Body of pancreas (tissue), 4 donors: Measurements from ENCODE around the gene HEBP1. TPM values are rescaled to one million over a fixed set of nuclear protein-coding genes. Genes with fewer than 3 reads are reported as not detected.
A peak's percentile ranks its signal among the peaks of the same experiment; 100 is the strongest.

Experiments
- ATAC-seq: fragments of 150-250 bp; one replicate; pipeline ENCODE4 v1.9.1; 2016
- DNase-seq, 4 donors: peaks; one replicate each; pipeline ENCODE4 v3.0.0-alpha.2; 2019
- H3K27ac ChIP-seq, 4 donors: fragments of 200-600 bp; sonication (generic); 1 replicate in 3 of 4; 2 replicates in 1 of 4; pipeline versions ENCODE4 v1.5.1 to v1.6.1; 2016 to 2019; ENCODE audit warnings: mild to moderate bottlenecking in 1 of 4, mixed read lengths in 1 of 4, moderate library complexity in 1 of 4
- H3K27me3 ChIP-seq, 2 donors: fragments of 200-600 bp; sonication (generic); one replicate each; pipeline ENCODE4 v1.6.0; 2016; ENCODE audit warnings: mild to moderate bottlenecking in 1 of 2
- H3K36me3 ChIP-seq, 2 donors: fragments of 200-600 bp; sonication (generic); replicated peaks in 1 of 2; 2 replicates each; pipeline ENCODE4 v1.5.1; 2016; ENCODE audit warnings: low read depth in 2 of 2; ENCODE audit not compliant: insufficient read depth in 1 of 2
- H3K4me1 ChIP-seq: fragments of 200-600 bp; sonication (generic); one replicate; pipeline ENCODE4 v1.6.0; 2016
- H3K4me3 ChIP-seq, 2 donors: fragments of 200-600 bp; sonication (generic); 1 replicate in 1 of 2; 2 replicates in 1 of 2; pipeline ENCODE4 v1.5.1; 2016 to 2019
- H3K9me3 ChIP-seq, 3 donors: fragments of 200-600 bp; sonication (generic); 1 replicate in 2 of 3; 2 replicates in 1 of 3; pipeline ENCODE4 v1.5.1; 2016
- CTCF ChIP-seq, 7 experiments: fragments of 450-650 bp in 4 of 7; fragments of 200-600 bp in 3 of 7; sonication (generic) in 3 of 7; IDR thresholded peaks; one replicate each; pipeline ENCODE4 v1.5.1; 2016 to 2019; ENCODE audit warnings: antibody characterized with exemption in 7 of 7
- POLR2A ChIP-seq, 3 donors: fragments of 450-650 bp; IDR thresholded peaks; one replicate each; pipeline ENCODE4 v1.6.1; 2016; ENCODE audit warnings: antibody characterized with exemption in 3 of 3, mild to moderate bottlenecking in 2 of 3
- WGBS, 2 donors: methylation state at CpG; one replicate each; pipeline ENCODE4 v1.1.5; 2017; 5-methylcytosine and 5-hydroxymethylcytosine counted together
- intact Hi-C: fragments of 100-400 bp; cut with DNase I; formaldehyde crosslinking; loops from one replicate; pipeline ENCODE4 v1.15.1; 2023
- total RNA-seq, 2 donors: library from RNA; depleted of rRNA; stranded (reverse); fragments of >200 nt; gene quantifications; one replicate each; pipeline ENCODE4 v1.1.0, GENCODE V29; 2016

The HEBP1 gene
- total RNA-seq, 2 donors from 2014 or later: 19.4 to 28.8 TPM

- TF ChIP-seq CTCF (IDR thresholded peaks at IDR 0.05) (no peak), POLR2A (IDR thresholded peaks at IDR 0.05) (no peak)
- Histone ChIP-seq H3K4me3 (no peak overlapping the region), H3K9me3 (no peaks in the 10 kb centered on the region), H3K36me3 (no peaks in the 10 kb centered on the region), H3K4me1 (peaks cover 10% of the 10 kb centered on the region), H3K27me3 (no peaks in the 10 kb centered on the region), H3K27ac (no peak overlapping the region)
- WGBS, 2 donors: 75 to 98% methylated on average over 2 of the region's 2 CpGs
- DNase-seq (no peak), ATAC-seq (no peak)
- intact Hi-C loops: no loop called here
These were observed 69.3 kb downstream of the HEBP1 start for GRCh38 chr12:12930633-12931219.

GRCh38 chr12:12929696-12930095 is 70.4 kb downstream of the HEBP1 start:
- no peaks in the 10 kb centered on the region for H3K36me3 ChIP-seq
- TF ChIP-seq CTCF (IDR thresholded peaks at IDR 0.05) (no peak), POLR2A (IDR thresholded peaks at IDR 0.05) (no peak)
- peaks cover 10% of the 10 kb centered on the region for H3K4me1 ChIP-seq
- no peak overlapping the region for H3K27ac ChIP-seq
- no peaks in the 10 kb centered on the region for H3K27me3 ChIP-seq
- no peak for DNase-seq
- intact Hi-C loops: no loop called here
- no peaks in the 10 kb centered on the region for H3K9me3 ChIP-seq
- no peak overlapping the region for H3K4me3 ChIP-seq
- 83 to 86% methylated on average over 6 of the region's 6 CpGs for WGBS, 2 donors
- no peak for ATAC-seq

DNA sequence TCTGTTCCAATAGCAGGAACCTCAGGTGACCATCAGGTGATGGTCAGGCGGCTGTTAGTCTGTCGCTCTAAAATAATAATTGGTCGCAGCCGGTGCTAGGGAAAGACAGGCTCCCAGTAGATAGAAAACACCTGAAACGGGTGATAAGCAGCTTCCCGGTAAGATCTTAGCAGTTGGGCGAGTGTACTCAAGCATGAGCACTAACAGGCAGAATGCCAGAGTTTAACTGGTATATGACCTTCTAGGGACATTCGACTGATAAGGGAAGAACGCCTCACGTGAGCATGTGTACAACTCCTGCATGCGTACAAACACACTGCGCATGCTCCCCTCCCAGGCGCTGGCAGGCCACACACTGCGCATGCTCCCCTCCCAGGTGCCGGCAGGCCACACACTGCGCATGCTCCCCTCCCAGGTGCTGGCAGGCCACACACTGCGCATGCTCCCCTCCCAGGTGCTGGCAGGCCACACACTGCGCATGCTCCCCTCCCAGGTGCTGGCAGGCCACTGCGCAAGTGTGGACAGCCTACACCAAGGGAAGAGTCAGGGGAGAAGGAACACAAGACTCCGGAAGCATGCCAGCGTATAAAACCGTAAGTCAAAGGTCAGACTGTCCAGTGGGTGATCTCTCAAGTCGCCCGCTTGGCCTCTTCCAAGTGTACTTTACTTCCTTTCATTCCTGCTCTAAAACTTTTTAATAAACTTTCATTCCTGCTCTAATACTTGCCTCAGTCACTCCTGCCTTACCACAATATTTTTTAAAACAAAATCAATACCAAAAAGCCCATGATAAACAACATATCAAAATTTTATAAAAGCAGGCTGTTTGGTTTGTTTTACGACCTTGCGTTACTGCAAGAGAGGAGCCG is 72.6 kb downstream of the HEBP1 start:
- Histone ChIP-seq H3K27ac (peak overlapping the region; percentile 37 to 85 (median 76)), H3K36me3 (no peaks in the 10 kb centered on the region), H3K9me3 (no peaks in the 10 kb centered on the region), H3K27me3 (no peaks in the 10 kb centered on the region), H3K4me1 (peaks cover 10% of the 10 kb centered on the region), H3K4me3 (peak overlapping the region in 1 of 2 donors; percentile 18)
- no peak for TF ChIP-seq CTCF (IDR thresholded peaks at IDR 0.05)
- TF ChIP-seq POLR2A (IDR thresholded peaks at IDR 0.05): peak in 2 of 3 donors; percentile 73
- intact Hi-C loops: no loop called here
- peak; percentile 94 to 97 (median 96) for DNase-seq
- ATAC-seq: peak; percentile 95
- 8 to 23% methylated on average over 21 to 27 of the region's 27 CpGs for WGBS, 2 donors

DNA sequence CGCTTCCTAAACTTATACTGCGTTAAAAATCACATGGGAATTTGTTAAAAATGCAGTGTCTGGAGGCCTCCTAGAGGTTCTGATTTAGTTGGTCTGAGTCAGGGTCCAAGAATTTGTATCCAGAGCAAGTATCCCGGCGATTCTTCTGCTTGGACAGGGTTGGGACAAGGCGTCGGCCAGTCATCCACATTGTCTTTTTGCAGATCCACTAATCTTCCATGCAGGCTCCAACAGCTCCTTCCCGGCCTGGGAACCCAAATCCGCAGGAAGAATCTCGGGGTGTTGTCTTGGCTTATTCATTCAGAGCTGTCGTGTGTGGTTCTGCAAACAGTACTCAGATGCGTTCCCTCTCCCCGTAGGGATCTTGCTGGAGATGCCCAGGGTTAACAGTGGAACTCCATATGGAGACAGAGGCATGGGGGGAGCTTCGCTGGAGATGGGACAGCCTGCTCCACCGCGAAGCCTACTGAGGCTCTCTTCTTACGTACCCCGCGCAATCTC is 73.4 kb downstream of the HEBP1 start:
- H3K9me3 ChIP-seq: no peaks in the 10 kb centered on the region
- ATAC-seq (no peak), DNase-seq (peak in 1 of 4 donors; percentile 15)
- no peaks in the 10 kb centered on the region for H3K36me3 ChIP-seq
- H3K27me3 ChIP-seq: no peaks in the 10 kb centered on the region
- H3K27ac ChIP-seq: peak overlapping the region; percentile 37 to 85 (median 76)
- intact Hi-C loops: no loop called here
- WGBS, 2 donors: 84 to 86% methylated on average over 18 of the region's 18 CpGs
- no peak for TF ChIP-seq CTCF (IDR thresholded peaks at IDR 0.05)
- TF ChIP-seq POLR2A (IDR thresholded peaks at IDR 0.05): no peak
- peaks cover 10% of the 10 kb centered on the region for H3K4me1 ChIP-seq
- no peak overlapping the region for H3K4me3 ChIP-seq
